GM21447 (cell line): Measurements from ENCODE around the gene CDR2.
"Not testable (repeated sequence)": the region's sequence is repeated elsewhere in the genome, so short reads cannot be mapped to it uniquely, and the experiment has no call there.

Experiments used
- ATAC-seq: cut with Tn5 transposase; IDR thresholded peaks from one replicate; pipeline ENCODE4 v1.9.1; 2021; ENCODE audit not compliant: unreplicated experiment

CDR2 gene

GRCh38 chr16:22311520-22311919 is 62.9 kb downstream of the CDR2 start:
- no peak for ATAC-seq

GRCh38 chr16:22308824-22309520 is 65.4 kb downstream of the CDR2 start:
- no peak for ATAC-seq

- ATAC-seq: no peak
Measured at GRCh38 chr16:22307838-22308237, 66.6 kb downstream of the CDR2 start.

- ATAC-seq: no peak
Measured at GRCh38 chr16:22306788-22307187, 67.6 kb downstream of the CDR2 start.

- ATAC-seq: no peak
Measured at GRCh38 chr16:22304411-22304810, 70.0 kb downstream of the CDR2 start.

GRCh38 chr16:22302776-22303363 is 71.5 kb downstream of the CDR2 start:
- ATAC-seq: no peak

GRCh38 chr16:22301423-22301822 is 73.0 kb downstream of the CDR2 start:
- ATAC-seq: not testable (repeated sequence)

GRCh38 chr16:22300427-22301071 is 73.9 kb downstream of the CDR2 start:
- ATAC-seq: no peak

GRCh38 chr16:22299036-22299435 is 75.4 kb downstream of the CDR2 start:
- no peak for ATAC-seq

- peak; percentile 40 for ATAC-seq
Measured at GRCh38 chr16:22297871-22298733, 76.3 kb downstream of the CDR2 start.

GRCh38 chr16:22297114-22297870 is 77.1 kb downstream of the CDR2 start, which contains the start of gene POLR3E:
POLR3E (plus strand) TSS chr16:22297409; CDS start chr16:22302969, 5,560 bp downstream.
- peak; percentile 82 for ATAC-seq

- no peak for ATAC-seq
Measured at GRCh38 chr16:22296225-22297113, 78.0 kb downstream of the CDR2 start.
